ENCODE results near the gene ONECUT3.

The ONECUT3 gene

DNA sequence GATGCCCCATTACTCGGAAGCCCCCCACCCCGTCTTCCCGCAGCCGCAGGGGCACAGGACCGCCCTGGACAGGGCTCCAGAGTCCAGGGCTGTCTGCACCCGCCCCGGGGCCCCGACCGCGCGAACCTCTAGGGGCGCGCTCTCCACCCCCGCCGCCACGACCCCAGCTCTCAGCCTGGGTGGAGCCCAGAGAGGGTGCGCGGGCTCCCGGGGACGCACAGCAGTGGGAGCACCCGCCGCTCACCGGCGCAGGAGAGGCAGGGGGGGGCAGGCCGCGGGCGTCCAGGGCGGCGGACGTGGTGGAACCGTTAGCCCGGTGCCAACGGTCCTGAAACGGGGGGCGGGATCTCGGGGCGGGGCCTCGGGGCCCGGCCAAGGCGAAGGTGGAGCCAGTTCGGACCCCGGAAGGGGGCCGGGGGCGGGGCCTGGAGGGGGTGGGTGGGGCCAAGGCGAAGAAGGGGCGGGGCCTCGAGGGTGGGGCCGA, 58.7 kb downstream of the ONECUT3 start, which contains the start of gene ATP8B3:
ATP8B3 (minus strand) TSS at position 335 of the 484 bp plus-strand sequence. CDS start 540 bp downstream, outside the sequence.
- Histone ChIP-seq H3K36me3 (peaks cover 18% of the 10 kb centered on the region), H3K27ac (peak within 1 kb of the TSS; percentile 85), H3K4me3 (ENCODE audit: low read depth, low read length) (peak within 1 kb of the TSS; percentile 50), H3K27me3 (ENCODE audit: insufficient read depth, low read depth, severe bottlenecking) (no peaks in the 10 kb centered on the region), H3K9me3 (ENCODE audit: severe bottlenecking) (no peaks in the 10 kb centered on the region)
- no peak for DNase-seq
- TF ChIP-seq, protein P1, sequence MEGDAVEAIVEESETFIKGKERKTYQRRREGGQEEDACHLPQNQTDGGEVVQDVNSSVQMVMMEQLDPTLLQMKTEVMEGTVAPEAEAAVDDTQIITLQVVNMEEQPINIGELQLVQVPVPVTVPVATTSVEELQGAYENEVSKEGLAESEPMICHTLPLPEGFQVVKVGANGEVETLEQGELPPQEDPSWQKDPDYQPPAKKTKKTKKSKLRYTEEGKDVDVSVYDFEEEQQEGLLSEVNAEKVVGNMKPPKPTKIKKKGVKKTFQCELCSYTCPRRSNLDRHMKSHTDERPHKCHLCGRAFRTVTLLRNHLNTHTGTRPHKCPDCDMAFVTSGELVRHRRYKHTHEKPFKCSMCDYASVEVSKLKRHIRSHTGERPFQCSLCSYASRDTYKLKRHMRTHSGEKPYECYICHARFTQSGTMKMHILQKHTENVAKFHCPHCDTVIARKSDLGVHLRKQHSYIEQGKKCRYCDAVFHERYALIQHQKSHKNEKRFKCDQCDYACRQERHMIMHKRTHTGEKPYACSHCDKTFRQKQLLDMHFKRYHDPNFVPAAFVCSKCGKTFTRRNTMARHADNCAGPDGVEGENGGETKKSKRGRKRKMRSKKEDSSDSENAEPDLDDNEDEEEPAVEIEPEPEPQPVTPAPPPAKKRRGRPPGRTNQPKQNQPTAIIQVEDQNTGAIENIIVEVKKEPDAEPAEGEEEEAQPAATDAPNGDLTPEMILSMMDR (IDR thresholded peaks at IDR 0.05; ENCODE audit: low read depth, low read length): no peak

DNA sequence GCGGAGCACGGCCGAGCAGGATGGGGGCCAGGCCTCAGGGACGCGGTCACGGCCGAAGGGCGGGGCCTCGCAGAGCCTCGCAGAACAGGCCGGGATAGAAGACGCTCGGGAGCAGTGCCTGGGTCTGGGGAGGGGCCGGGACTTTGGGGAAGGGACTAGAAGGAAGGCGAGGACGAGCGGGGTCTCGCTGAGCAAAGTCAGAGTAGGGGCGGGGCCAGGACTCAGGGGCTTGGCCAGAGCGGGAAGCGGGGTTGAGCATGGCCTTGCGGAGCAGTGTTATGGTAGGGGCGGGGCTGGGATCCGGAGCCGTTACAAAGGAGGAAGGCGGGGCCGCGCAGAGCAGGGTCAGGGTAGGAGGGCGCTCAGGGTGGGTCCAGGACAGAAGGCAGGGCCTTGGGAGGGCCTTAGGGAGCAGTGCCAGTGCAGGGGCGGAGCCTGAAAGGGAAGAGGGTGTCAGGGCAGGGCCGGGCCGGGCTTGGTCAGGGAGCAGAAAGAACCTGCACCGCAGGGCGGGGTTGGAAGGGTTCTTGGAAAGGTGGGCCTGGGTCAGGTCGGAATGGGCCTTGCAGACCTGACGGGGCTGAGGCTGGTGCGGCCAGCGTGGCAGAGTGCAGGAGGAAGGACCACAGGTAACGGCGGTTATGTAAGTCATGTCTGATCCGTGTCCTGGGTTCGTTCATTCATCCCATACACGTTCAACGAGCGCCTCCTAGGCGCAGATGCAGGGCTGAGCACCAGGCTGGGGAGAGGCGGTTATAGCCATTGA, 59.3 kb downstream of the ONECUT3 start:
- peak overlapping the region; percentile 50 for H3K4me3 ChIP-seq (ENCODE audit: low read depth, low read length)
- peak overlapping the region; percentile 85 for H3K27ac ChIP-seq
- H3K9me3 ChIP-seq (ENCODE audit: severe bottlenecking): no peaks in the 10 kb centered on the region
- H3K27me3 ChIP-seq (ENCODE audit: insufficient read depth, low read depth, severe bottlenecking): no peaks in the 10 kb centered on the region
- TF ChIP-seq, protein P1 (IDR thresholded peaks at IDR 0.05; ENCODE audit: low read depth, low read length): peak; percentile 89
- peak; percentile 97 for DNase-seq
- peaks cover 24% of the 10 kb centered on the region for H3K36me3 ChIP-seq

DNA sequence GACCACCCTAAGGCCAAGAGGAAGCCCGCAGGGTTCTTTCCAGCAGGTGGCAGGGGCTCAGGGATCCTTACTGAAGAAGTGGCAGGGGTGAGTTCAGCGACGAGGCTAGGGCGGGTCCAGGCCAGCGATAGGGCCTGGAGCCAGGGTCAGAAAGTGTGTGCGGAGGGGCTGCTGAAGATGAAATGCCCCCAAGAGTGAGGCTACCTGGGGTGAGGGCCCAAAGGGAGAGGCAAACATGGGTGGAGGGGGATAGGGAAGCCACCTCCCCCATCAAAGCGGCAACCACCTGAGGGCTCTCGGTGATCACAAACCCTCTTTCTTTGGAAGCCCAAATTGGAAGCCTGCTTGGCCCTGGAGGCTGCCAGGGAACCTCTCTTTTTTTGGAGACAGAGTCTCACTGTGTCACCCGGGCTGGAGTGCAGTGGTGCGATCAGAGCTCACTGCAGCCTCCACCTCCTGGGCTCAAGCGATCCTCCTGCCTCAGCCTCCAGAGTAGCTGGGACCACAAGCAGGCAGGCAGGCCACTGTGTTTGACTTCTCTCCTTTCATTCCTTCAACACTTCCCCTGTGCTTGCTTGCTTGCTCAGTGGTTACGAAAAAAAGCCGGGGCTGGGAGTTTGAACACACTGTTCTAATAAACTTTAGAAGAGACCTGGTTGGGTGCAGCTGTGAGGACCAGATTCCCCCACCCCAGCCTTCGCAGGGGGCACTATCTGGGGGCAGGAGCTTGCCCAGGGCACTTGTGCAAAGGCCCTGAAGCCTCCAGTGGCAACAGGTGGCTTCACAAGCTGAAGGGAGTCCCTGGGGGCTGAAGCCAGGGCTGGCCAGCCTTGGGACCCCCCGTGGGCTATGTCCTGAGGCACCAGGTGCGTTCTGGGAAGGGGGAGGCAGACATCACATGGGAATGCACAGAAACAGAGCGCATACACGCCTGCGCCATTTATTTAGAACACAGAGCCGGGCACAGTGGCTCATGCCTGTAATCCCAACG, 60.2 kb downstream of the ONECUT3 start:
- Histone ChIP-seq H3K27me3 (ENCODE audit: insufficient read depth, low read depth, severe bottlenecking) (no peaks in the 10 kb centered on the region), H3K9me3 (ENCODE audit: severe bottlenecking) (no peaks in the 10 kb centered on the region), H3K36me3 (peaks cover 33% of the 10 kb centered on the region), H3K27ac (peak overlapping the region; percentile 85), H3K4me3 (ENCODE audit: low read depth, low read length) (peak overlapping the region; percentile 50)
- TF ChIP-seq, protein P1 (IDR thresholded peaks at IDR 0.05; ENCODE audit: low read depth, low read length): no peak
- no peak for DNase-seq

DNA sequence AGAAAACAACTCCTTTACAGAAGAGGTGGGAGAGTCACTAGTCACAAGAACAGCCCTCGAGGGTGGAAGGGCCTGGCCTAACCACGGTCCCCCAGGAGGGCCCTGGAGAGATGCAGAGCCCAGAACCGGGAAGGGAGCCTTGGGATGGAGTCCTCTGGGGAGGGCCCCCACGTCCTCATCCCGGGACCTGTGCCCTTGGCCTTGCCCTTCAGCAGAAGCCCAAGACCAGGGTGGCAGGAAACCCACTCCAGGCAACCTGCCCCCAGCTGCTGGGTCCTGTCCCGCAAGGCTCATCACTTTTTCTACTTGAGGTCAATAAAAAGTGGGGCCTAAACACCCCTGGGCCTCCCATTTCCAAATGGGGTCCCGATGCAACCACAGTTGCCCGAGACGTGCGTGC, 61.1 kb downstream of the ONECUT3 start:
- H3K36me3 ChIP-seq: peaks cover 39% of the 10 kb centered on the region
- H3K4me3 ChIP-seq (ENCODE audit: low read depth, low read length): no peak overlapping the region
- TF ChIP-seq, protein P1 (IDR thresholded peaks at IDR 0.05; ENCODE audit: low read depth, low read length): no peak
- no peaks in the 10 kb centered on the region for H3K9me3 ChIP-seq (ENCODE audit: severe bottlenecking)
- H3K27me3 ChIP-seq (ENCODE audit: insufficient read depth, low read depth, severe bottlenecking): no peaks in the 10 kb centered on the region
- no peak for DNase-seq
- no peak overlapping the region for H3K27ac ChIP-seq

DNA sequence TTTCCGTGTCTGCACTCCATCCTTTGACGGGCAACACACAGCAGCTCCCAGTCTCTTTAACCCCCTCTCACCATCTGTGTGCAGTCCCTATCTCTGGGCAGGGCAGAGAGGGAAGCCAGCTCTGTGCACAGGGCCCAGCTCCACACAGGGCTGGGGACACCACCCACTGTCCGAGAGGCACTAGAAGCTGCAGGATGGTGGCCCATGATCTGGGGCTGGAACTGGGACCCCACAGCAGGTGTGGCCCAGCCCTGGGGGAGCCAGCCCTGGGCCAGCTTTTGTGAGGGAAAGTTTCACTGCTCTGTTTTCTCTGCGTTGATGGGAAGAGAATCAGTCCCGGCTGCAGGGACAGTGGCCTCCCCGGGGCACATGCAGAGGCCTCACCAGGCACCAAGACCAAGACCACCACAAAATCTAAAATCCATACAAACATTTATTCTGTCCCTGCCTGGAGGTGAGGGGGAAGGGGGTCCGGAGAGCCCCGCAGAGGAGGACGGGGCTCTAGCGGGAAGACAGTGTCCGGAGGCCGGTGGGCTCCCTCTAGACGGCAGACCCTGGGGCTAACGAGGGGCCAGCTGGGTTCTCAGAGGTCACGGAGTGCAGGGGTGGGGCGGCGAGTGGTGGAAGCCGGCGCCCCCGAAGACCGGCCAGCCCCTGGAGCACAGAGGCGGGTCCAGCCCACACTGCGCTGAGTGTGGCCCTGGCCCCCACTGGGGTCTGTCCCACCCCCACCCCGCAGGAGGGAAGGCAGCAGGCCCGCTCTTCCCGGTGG, 61.7 kb downstream of the ONECUT3 start:
- Histone ChIP-seq H3K9me3 (ENCODE audit: severe bottlenecking) (no peaks in the 10 kb centered on the region), H3K27ac (no peak overlapping the region), H3K36me3 (peaks cover 46% of the 10 kb centered on the region), H3K27me3 (ENCODE audit: insufficient read depth, low read depth, severe bottlenecking) (no peaks in the 10 kb centered on the region), H3K4me3 (ENCODE audit: low read depth, low read length) (no peak overlapping the region)
- TF ChIP-seq, protein P1 (IDR thresholded peaks at IDR 0.05; ENCODE audit: low read depth, low read length): no peak
- no peak for DNase-seq
